Measurements from ENCODE around the gene SELENOV.

Gene SELENOV

DNA sequence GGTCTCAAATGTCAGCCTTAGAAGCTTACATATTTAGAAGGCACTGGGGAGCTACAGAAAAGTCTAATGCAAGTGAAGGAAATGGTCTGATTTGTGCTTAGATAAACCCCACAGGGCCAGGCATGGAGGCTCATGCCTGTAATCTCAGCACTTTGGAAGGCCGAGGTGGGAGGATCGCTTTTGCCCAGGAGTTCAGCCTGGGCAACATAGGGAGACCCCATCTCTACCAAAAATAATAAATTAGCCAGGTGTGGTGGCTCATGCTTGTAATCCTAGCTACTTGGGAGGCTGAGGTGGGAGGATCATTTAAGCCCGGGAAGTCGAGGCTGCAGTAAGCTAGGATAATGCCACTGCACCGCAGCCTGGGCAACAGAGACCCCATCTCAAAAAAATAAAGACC is 18.9 kb upstream of the SELENOV start:
- DNase-seq: no peak

DNA sequence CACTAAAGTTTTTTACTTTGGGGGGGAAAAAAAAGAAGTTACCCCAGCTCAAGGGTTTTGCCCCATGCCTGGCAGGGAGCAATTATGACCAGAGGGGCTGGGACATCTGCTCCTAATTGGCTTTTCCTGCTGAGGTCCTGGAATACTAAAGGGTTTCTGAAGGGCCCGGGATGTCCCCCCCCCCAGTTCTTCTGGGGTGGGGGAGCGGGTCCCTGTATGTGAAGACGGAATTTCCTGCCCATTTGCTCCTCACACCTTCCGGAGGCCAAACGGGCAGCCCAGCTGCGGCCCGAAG is 17.3 kb upstream of the SELENOV start:
- no peak for DNase-seq

DNA sequence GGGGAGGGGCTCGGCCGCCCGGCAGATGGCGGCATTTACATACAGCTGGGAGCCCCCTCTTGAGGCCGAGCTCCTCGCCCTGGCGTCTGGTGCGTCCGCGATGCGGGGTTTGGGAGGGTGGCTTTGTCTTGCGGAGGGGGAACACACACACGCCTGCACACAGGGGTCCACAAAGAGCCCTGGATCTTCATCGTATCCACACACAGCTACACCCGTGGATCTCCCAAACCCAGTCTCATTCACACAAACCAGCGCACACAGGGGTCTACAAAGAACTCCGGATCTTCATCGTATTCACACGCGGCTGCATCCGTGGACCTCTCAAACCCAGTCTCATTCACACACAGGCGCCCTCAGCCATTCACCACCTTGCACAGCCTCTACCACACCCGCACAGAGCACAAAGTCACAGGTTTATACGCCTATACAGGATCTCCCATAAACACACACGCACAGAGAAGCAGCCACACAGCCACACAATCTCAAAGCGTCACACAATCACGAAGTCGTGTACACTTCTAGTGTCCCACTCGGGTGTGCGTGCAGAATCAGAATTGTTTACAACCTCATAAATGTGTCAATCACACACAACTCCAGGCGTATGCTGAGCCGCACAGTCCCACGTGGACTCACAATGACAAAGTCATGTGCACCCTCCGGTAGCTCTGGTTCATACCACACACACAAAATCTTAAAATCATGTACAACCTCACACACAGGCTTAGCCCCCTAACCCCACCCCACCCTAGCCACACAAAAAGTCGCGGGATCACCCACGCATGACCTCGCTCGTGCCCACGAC is 16.7 kb upstream of the SELENOV start:
- peak; percentile 83 for DNase-seq

DNA sequence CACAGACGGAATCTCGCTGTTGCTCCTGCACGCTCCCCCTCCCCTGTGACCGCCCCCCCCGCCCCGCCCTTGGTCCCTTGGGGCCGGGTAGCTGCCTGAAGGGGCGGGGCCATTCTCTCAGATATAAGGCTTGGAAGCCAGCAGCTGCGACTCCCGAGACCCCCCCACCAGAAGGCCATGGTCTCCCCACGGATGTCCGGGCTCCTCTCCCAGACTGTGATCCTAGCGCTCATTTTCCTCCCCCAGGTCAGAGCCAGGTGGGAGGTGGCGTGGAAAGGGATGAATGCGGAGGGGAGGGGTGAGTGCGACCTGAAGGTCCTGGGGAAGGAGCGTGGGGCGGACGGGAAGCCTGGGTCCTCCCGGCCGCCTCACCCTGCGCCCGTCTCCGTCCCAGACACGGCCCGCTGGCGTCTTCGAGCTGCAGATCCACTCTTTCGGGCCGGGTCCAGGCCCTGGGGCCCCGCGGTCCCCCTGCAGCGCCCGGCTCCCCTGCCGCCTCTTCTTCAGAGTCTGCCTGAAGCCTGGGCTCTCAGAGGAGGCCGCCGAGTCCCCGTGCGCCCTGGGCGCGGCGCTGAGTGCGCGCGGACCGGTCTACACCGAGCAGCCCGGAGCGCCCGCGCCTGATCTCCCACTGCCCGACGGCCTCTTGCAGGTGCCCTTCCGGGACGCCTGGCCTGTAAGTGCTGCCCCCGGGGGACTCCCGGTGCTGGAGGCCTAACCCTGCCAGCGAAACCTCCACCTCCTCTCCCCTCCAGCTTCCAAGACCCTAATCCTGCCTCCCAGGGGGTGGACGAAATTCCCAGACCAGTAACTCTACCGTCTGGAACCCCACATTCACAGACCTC is 15.9 kb upstream of the SELENOV start, which contains the start of gene DLL3:
DLL3 (plus strand) TSS at position 150 of the 845 bp plus-strand sequence; CDS start at position 178, 28 bp downstream.
- peak; percentile 42 for DNase-seq

DNA sequence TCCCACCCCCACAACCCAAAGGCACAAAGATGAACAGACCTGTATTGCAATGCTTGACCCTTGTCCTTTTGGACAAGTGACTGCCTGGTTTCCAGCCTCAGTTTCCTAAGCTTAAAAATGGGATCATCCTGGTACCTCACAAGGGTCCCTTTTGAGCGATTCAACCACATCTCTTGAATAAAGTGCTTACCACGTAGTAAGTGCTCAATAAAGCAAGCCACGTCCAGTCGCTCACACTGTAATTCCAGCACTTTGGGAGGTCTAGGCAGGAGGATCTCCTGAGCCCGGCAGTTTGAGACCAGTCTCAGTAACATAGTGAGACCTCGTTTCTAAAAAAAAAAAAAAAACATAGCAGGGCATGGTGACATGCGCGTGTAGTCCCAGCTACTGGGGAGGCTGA is 15.0 kb upstream of the SELENOV start:
- DNase-seq: no peak

DNA sequence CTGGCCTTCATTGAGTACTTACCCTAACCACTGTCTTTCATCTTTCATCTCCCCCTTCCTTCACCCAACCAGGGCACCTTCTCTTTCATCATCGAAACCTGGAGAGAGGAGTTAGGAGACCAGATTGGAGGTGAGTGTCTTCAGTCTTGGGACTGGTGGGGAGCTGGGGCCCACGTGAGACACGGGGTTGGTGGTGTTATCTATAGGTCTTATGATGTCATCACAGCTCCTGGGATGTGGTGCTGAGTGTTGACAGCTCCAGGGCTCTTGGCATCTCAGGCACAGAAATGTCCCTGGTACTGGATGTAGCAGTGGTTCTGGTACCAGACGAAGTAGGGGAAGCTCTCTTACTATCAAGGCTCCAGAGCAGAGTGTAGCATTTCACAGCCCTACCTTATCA is 14.4 kb upstream of the SELENOV start:
- DNase-seq: no peak

DNA sequence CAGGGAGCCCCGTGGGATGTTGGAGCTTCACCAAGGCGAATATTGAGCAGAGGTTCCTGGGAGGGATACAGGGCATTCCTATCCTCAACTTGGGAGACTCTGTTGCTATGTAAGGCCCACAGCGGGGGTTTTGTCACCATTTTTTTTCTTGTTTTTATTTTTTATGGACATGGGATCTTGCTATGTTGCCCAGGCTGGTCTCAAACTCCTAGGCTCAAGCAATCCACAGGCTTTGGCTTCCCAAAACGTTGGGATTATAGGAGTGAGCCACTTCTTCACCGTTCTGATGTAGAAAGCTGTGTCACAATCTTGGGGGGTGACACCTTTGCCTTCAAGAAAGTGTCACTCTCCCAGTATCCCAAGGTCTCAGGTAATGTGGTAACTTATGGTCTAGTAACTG is 13.6 kb upstream of the SELENOV start:
- DNase-seq: no peak

DNA sequence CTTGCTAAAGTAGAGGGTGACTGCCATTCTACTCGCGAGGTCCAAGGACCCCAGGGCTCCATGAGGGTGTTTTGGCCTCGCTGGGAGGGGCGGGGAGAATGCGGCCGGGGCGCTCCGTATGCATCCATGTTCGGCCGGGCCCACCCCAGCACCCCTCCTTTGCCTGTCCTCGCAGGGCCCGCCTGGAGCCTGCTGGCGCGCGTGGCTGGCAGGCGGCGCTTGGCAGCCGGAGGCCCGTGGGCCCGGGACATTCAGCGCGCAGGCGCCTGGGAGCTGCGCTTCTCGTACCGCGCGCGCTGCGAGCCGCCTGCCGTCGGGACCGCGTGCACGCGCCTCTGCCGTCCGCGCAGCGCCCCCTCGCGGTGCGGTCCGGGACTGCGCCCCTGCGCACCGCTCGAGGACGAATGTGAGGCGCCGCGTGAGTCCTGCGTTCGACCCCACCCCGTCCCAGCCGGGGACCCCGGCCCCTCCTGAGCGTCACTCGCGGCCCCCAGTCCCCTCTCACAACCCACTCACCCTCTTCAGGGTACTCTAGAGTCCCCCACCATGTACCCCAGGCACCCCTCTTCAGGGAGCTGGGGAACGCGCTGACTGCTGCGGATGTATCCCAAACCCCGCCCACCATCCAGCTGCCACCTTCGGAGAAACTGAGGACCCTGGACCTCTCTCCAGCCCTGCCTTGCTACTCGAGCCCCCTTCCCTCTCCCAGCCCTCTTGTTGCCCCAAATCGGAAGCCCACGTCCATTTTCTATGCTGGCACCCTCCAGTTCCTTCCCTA is 12.1 kb upstream of the SELENOV start:
- no peak for DNase-seq

DNA sequence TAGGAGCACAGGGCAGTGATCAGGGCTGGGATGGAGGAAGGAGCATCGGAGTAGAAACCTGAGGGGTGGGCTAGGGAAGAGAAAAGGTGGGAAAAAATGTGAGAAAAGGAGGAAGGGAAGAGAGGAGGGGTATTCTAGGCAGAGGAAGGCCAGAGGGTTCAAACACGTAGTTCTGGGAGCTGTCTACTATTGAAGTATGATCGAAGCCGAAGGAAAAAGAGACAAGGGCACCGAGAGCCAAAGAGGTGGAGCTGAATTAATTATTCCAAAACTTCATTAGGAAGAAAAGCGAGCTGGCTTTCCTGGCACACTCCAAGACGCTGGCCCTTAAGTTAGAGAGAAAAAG is 8.4 kb upstream of the SELENOV start:
- DNase-seq: no peak

DNA sequence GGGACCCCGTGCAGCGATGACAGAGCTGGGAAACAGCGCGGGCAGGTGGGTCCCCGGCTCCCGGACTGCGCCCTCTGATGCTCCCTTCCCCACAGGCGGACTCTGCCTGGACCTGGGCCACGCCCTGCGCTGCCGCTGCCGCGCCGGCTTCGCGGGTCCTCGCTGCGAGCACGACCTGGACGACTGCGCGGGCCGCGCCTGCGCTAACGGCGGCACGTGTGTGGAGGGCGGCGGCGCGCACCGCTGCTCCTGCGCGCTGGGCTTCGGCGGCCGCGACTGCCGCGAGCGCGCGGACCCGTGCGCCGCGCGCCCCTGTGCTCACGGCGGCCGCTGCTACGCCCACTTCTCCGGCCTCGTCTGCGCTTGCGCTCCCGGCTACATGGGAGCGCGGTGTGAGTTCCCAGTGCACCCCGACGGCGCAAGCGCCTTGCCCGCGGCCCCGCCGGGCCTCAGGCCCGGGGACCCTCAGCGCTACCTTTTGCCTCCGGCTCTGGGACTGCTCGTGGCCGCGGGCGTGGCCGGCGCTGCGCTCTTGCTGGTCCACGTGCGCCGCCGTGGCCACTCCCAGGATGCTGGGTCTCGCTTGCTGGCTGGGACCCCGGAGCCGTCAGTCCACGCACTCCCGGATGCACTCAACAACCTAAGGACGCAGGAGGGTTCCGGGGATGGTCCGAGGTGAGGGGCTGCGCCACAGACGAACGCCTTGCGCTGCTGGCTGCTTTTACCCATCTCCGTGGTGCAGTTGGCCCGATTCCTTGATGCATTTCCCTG is 7.8 kb upstream of the SELENOV start:
- DNase-seq: peak; percentile 86

DNA sequence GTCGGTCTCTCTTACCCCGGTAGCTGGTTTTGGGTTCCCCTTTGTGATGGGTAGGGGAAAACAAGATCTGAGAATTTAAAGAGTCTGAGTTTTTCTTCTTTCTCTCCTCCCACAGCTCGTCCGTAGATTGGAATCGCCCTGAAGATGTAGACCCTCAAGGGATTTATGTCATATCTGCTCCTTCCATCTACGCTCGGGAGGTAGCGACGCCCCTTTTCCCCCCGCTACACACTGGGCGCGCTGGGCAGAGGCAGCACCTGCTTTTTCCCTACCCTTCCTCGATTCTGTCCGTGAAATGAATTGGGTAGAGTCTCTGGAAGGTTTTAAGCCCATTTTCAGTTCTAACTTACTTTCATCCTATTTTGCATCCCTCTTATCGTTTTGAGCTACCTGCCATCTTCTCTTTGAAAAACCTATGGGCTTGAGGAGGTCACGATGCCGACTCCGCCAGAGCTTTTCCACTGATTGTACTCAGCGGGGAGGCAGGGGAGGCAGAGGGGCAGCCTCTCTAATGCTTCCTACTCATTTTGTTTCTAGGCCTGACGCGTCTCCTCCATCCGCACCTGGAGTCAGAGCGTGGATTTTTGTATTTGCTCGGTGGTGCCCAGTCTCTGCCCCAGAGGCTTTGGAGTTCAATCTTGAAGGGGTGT is 7.1 kb upstream of the SELENOV start:
- peak; percentile 54 for DNase-seq

DNA sequence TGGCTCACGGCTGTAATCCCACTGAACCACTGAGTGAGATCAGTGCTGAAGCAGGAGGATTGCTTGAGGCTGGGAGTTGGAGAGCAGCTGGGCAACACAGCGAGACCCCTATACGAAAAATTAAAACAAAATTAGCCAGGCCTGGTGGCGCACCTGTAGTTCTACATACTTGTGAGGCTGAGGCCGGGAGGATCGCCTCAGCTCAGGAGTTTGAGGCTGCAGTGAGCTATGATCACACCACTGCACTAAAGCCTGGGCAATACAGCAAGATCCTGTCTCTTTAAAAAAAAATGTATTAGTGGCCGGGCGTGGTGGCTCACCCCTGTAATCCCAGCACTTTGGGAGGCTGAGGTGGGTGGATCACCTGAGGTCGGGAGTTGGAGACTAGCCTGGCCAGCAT is 6.3 kb upstream of the SELENOV start:
- DNase-seq: no peak

DNA sequence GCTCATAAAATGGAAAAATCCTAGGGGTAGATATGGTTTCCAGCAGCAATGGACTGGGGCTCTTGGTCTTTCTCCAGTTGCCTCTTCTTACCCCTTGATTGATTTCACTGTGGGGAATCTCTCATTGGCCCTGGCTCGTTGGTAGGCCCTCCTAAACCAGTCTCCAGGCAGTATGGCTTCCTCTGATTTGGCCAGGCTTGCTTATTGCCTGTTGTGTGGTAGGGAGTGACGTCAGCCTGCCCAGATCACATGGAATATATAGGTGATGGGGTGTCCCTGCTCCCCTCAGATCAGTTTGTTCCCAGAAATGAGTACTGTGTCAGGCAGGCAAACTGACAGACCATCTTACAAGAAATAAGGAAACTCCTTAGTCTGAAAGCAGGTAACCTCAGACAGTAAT is 5.7 kb upstream of the SELENOV start:
- DNase-seq: no peak

DNA sequence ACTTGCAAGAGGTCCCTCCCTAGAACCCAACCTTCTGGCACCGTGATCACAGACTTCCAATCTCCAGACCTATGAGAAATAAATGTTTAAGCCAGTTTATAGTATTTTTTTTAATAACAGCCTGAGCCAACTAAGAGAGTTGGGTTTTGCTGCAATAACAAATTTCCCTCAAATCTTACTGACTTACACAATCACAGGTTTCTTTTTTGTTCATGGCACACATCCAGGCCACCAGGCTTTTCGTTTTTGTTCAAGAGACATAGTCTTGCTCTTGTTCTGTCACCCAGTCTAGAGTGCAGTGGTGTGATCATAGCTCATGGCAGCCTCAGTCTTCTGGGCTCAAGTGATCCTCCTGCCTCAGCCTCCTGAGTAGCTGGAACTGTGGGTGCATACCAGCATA is 2.0 kb upstream of the SELENOV start:
- no peak for DNase-seq

DNA sequence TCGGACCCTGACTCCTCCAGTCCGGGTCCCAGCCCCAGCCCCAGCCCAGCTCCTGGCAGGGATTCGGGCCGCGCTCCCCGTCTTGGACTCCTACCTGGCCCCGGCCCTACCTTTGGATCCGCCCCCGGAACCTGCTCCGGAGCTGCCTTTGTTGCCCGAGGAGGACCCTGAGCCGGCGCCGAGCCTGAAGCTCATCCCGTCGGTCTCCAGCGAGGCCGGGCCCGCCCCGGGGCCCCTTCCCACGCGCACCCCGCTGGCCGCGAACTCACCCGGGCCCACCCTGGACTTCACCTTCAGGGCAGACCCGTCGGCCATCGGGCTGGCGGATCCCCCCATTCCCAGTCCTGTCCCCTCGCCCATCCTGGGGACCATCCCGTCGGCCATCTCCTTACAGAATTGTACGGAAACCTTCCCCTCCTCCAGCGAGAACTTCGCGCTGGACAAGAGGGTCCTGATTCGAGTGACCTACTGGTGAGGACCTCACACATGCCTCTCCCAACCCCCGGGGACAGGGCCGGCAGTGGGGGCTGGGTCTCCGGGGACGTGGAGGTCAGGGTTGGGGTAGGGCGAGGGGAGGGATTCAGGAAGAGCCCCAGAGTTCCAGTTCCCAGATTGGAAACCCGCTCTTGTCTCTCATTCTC is 732 bp downstream of the SELENOV start:
- no peak for DNase-seq

DNA sequence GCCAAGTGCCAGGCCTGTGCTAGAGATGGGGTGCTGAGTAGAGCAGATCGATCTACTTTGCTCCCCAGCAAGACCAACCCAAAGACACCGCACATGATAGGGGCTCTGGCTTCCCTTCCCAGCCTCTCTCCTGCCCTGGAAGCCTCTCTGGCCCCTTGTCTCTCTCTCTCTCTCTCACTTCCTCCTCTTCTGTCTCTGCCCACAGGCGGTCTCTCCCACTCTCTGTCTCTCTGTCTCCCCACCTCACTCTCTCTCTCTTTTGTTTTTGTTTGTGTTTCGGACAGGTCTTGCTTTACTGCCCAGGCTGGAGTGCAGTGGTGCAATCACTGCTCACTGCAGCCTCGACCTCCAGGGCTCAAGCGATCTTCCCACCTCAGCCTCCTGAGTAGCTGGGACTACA is 1.3 kb downstream of the SELENOV start:
- peak; percentile 41 for DNase-seq

DNA sequence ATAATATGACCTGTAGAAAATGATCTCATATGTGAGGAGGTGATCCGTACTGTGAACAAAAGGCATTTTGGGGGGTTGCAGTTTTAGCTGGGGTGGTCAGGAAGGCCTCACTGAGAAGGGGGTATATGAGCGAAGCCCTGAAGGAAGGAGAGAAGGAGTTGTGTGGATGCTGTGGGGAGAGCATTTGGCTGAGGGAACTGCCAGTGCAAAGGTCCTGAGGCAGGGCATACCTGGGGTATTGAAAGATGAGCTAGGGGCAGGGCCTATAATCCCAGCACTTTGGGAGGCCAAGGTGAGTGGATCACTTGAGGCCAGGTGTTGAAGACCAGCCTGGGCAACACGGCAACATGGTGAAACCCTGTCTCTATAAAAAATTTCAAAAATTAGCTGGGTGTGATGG is 2.5 kb downstream of the SELENOV start:
- no peak for DNase-seq

DNA sequence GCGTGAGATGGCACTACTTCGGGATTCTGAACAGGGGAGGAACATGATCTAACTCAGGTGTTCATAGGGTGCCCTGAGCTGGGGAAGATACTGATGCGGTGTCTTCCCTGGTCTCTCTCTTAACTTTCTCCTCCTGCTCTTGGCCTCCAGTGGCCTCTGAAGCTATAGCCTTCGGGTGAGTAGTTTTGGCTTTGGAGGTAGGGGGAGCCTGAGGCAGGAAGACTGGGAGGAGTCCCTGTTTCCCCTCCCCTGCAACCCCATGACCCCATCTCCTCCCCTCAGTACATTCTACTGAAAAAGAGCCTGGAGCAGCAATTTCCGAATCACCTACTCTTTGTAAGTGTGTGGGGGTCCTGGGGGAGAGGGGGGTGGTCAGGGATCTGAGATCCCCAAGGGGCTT is 3.5 kb downstream of the SELENOV start:
- DNase-seq: no peak

DNA sequence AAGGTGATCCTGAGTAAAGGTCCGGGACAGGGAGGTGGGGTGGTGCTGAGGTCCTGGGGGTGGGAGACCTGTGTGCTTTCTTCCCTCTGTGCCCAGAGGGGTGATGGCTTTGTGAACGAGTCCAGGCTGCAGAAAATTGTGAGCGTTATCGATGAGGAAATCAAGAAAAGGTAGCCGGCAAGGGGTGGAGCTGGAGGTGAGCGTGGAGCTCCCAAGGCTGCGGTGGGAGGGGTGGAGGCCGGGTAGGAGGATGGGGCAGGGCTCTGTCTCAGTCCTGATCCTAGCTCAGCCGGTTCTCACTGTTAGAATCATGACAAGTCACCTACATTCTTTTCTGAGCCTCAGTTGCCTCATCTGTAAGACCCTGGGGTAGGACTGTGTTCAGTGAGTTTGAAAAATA is 4.0 kb downstream of the SELENOV start:
- no peak for DNase-seq

DNA sequence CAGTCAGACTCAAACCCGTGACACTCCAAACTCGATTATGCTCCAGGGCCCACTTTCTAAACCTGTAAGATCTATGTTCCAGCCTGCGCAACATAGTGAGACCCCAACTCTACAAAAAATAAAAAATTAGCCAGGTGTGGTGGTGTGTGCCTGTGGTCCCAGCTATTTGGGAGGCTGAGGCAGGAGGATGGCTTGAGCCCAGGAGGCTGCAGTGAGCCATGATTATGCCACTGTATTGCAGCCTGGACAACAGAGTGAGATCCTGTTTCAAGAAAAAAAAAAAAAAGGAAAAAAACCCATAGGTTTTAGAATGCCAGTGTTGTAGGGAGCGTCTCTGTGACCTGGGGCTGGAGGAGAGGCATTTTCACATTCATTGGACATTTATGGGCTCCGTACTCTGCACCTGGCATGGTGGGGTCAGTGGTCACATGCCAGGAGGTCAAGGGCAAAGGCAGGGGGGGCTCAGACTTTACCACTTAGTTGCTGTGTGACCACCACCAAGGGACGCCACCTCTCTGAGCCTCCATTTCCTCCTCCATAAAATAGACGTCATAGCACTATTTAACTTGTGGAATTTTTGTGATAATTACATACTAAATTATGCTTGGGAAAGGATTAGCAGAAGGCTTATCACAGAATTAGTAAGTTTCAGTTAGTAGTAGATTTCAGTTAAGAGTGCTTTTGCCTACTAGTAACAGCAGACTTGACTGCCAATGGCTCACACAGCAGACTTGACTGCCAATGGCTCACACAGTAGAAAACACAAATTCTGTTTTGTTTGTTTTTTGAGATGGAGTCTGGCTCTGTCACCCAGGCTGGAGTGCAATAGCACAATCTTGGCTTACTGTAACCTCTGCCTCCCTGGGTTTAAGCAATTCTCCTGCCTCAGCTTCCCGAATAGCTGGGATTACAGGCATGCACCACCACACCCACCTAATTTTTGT is 5.9 kb downstream of the SELENOV start:
- DNase-seq: no peak

DNA sequence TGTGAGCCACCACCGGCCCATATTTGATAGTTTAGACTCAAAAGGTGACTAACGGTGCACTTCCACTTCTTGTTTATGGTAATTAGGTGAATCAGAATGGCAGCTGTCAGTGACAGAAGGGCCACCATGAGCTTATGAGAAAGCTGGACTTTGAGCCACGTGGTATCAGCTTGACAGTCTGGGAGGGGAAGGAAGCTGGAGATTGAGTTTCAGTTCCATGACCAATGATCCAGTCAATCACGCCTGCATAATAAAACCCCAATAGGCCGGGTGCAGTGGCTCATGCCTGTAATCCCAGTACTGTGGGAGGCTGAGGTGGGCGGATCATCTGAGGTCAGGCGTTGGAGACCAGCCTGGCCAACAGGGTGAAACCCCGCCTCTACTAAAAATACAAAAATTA is 9.6 kb downstream of the SELENOV start:
- DNase-seq: no peak

Measured in DMS79 treated with DMSO at 0.1 percent for 48 hours (cell line).